A673 (cell line): Measurements from ENCODE around the gene AMIGO1. TPM values are rescaled to one million over a fixed set of nuclear protein-coding genes. Genes with fewer than 3 reads are reported as not detected.

Experiments
- BruUV-seq: library from RNA; stranded (reverse); fragments of 400-500 nt; replicated peaks from 2 replicates; lab custom pipeline; 2021; lab: Mats Ljungman, UMichigan
- CTCF ChIA-PET: fragments of 300-600 bp; sonication (Branson Sonifier 250); formaldehyde crosslinking; loops from one replicate; lab custom pipeline; 2022; ENCODE audit warnings: antibody characterized with exemption; lab: Charles Lee
- POLR2A ChIA-PET: fragments of 300-600 bp; sonication (Branson Sonifier 250); formaldehyde crosslinking; loops from one replicate; lab custom pipeline; 2022; ENCODE audit warnings: antibody characterized with exemption; ENCODE audit not compliant: low non-redundant PET; lab: Charles Lee
- DNase-seq: peaks from one replicate; pipeline ENCODE4 v3.0.0-alpha.2; 2015; ENCODE audit warnings: low spot score
- H3K27ac ChIP-seq: fragments of 200-600 bp; sonication (generic); 2 replicates; pipeline ENCODE4 v1.5.1; 2016; ENCODE audit warnings: mixed run types, low read depth, mild to moderate bottlenecking, mixed read lengths, antibody characterized with exemption, low read length; ENCODE audit not compliant: poor library complexity, severe bottlenecking
- H3K27me3 ChIP-seq: fragments of 200-600 bp; sonication (generic); replicated peaks from 2 replicates; pipeline ENCODE4 v1.6.1; 2017; ENCODE audit warnings: mixed run types, low read depth, mild to moderate bottlenecking, mixed read lengths, antibody characterized with exemption, low read length; ENCODE audit not compliant: insufficient read depth, poor library complexity
- H3K36me3 ChIP-seq: fragments of 200-600 bp; sonication (generic); 2 replicates; pipeline ENCODE4 v1.6.1; 2016; ENCODE audit warnings: mixed run types, mild to moderate bottlenecking, mixed read lengths, antibody characterized with exemption, low read length; ENCODE audit not compliant: insufficient read depth, poor library complexity, severe bottlenecking
- H3K4me1 ChIP-seq: fragments of 200-600 bp; sonication (generic); 2 replicates; pipeline ENCODE4 v1.6.1; 2017; ENCODE audit warnings: mixed run types, mild to moderate bottlenecking, mixed read lengths, antibody characterized with exemption, low read length; ENCODE audit not compliant: insufficient read depth, poor library complexity, severe bottlenecking
- H3K4me3 ChIP-seq: fragments of 200-600 bp; sonication (generic); 2 replicates; pipeline ENCODE4 v1.5.1; 2016; ENCODE audit warnings: low read depth, mixed run types, mild to moderate bottlenecking, mixed read lengths, low read length; ENCODE audit not compliant: poor library complexity, severe bottlenecking
- H3K9me3 ChIP-seq: fragments of 200-600 bp; sonication (generic); 2 replicates; pipeline ENCODE4 v1.6.1; 2016; ENCODE audit warnings: mixed run types, low read depth, mild to moderate bottlenecking, mixed read lengths, antibody characterized with exemption, low read length; ENCODE audit not compliant: poor library complexity, severe bottlenecking
- EZH2 ChIP-seq: fragments of 200-600 bp; sonication (generic); IDR thresholded peaks from 2 replicates; pipeline ENCODE4 v1.6.1; 2017; ENCODE audit warnings: borderline replicate concordance, low read depth, mild to moderate bottlenecking, mixed read lengths, antibody characterized with exemption, low read length; ENCODE audit not compliant: poor library complexity, severe bottlenecking
- intact Hi-C: fragments of 100-400 bp; cut with micrococcal nuclease; formaldehyde crosslinking; loops from one replicate; pipeline ENCODE4 v1.10.0; 2022; ENCODE audit not compliant: unreplicated experiment
- total RNA-seq: library from RNA; stranded (reverse); gene quantifications from 2 replicates; pipeline ENCODE4 v1.2.3, GENCODE V29; 2021
- TF ChIP-seq, protein P1 (sequence below): fragments of 300-800, 200-600 bp; sonication (generic); conservative IDR thresholded peaks from 2 replicates; pipeline ENCODE4 v1.5.1; 2017; ENCODE audit warnings: low read depth, mild to moderate bottlenecking, antibody characterized with exemption, low read length, moderate library complexity, mixed read lengths

The AMIGO1 gene
- total RNA-seq, 1 experiment from 2014 or later: 1.8 TPM

DNA sequence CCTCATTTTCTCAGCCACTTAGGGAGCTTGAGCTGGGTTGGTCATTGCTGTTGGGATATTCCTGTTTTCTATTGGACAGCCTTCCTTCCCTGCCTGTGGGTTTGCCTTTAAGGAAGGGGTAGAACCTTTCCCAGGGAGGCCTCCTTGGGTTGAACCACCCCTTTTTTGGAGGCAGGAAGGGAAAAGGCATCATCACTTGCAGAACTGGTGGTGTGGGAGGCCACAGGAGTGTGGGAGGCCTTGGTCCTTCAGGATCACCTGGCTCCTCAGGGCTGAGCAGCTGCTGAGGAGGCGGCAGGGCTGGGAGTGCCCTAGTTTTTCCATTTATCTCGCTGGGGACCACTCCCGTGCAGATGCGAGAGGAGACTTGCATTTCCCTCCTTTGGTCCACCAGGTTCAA is 16.3 kb downstream of the AMIGO1 start:
- Histone ChIP-seq H3K36me3 (peaks cover 27% of the 10 kb centered on the region), H3K27ac (no peak overlapping the region), H3K4me3 (no peak overlapping the region), H3K27me3 (no peaks in the 10 kb centered on the region), H3K9me3 (no peaks in the 10 kb centered on the region), H3K4me1 (no peaks in the 10 kb centered on the region)
- ChIA-PET CTCF (no interaction called here), POLR2A (no interaction called here)
- TF ChIP-seq, protein P1, sequence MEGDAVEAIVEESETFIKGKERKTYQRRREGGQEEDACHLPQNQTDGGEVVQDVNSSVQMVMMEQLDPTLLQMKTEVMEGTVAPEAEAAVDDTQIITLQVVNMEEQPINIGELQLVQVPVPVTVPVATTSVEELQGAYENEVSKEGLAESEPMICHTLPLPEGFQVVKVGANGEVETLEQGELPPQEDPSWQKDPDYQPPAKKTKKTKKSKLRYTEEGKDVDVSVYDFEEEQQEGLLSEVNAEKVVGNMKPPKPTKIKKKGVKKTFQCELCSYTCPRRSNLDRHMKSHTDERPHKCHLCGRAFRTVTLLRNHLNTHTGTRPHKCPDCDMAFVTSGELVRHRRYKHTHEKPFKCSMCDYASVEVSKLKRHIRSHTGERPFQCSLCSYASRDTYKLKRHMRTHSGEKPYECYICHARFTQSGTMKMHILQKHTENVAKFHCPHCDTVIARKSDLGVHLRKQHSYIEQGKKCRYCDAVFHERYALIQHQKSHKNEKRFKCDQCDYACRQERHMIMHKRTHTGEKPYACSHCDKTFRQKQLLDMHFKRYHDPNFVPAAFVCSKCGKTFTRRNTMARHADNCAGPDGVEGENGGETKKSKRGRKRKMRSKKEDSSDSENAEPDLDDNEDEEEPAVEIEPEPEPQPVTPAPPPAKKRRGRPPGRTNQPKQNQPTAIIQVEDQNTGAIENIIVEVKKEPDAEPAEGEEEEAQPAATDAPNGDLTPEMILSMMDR: no peak
- no TSS peak for BruUV-seq
- intact Hi-C loops: no loop called here
- no peak for DNase-seq

- Histone ChIP-seq H3K36me3 (peaks cover 31% of the 10 kb centered on the region), H3K4me1 (no peaks in the 10 kb centered on the region), H3K9me3 (no peaks in the 10 kb centered on the region), H3K27me3 (no peaks in the 10 kb centered on the region), H3K4me3 (no peak overlapping the region), H3K27ac (no peak overlapping the region)
- no peak for DNase-seq
- intact Hi-C loops: no loop called here
- POLR2A ChIA-PET: no interaction called here
- no TSS peak for BruUV-seq
- CTCF ChIA-PET: no interaction called here
- TF ChIP-seq EZH2: no peak
- TF ChIP-seq, protein P1: no peak
Measured at GRCh38 chr1:109492779-109493178, 16.7 kb downstream of the AMIGO1 start.

GRCh38 chr1:109491372-109491771 is 18.2 kb downstream of the AMIGO1 start:
- no peaks in the 10 kb centered on the region for H3K4me1 ChIP-seq
- H3K4me3 ChIP-seq: no peak overlapping the region
- no peaks in the 10 kb centered on the region for H3K27me3 ChIP-seq
- ChIA-PET POLR2A (interaction anchor here (0.5 kb wide), 2 partner anchors 57 to 74 kb away, joined by 3 read pairs; partner anchors contain the start of gene GNAI3), CTCF (interaction anchor here (0.5 to 2.0 kb wide), 6 partner anchors 8 to 391 kb away, joined by 3 to 22 read pairs (median 4); no protein-coding TSS in a partner anchor)
- no peak for TF ChIP-seq EZH2
- TF ChIP-seq, protein P1: no peak
- H3K9me3 ChIP-seq: no peaks in the 10 kb centered on the region
- H3K36me3 ChIP-seq: peaks cover 37% of the 10 kb centered on the region
- DNase-seq: no peak
- intact Hi-C loops: no loop called here
- BruUV-seq: no TSS peak
- no peak overlapping the region for H3K27ac ChIP-seq
